Eye (tissue), 1 donor: Measurements from ENCODE around the gene SLC35F6.
"Not testable (repeated sequence)": the region's sequence is repeated elsewhere in the genome, so short reads cannot be mapped to it uniquely, and the experiment has no call there.

ENCODE experiments used
- DNase-seq: peaks from one replicate; pipeline ENCODE4 v3.0.0-alpha.2; 2015

The SLC35F6 gene

DNA sequence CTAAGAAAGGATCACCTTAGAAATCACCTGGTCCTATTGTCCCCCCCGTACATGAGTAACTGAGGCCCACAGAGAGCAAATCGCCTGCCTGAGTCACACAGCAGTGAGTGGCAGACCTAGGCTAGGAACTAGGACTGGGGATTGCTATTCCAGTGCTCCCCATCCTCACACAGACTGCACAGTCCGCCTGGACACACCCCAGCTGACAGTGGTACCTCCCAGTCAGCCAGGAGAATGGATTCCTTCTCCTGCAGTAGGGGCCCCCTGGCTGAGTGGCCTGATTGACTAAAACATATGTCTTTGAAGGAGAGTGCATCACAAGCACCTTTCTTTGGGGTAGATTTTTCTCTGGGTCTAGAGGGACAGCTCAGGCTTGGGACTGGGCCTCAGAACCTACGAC, 32.4 kb upstream of the SLC35F6 start:
- DNase-seq = no peak

DNA sequence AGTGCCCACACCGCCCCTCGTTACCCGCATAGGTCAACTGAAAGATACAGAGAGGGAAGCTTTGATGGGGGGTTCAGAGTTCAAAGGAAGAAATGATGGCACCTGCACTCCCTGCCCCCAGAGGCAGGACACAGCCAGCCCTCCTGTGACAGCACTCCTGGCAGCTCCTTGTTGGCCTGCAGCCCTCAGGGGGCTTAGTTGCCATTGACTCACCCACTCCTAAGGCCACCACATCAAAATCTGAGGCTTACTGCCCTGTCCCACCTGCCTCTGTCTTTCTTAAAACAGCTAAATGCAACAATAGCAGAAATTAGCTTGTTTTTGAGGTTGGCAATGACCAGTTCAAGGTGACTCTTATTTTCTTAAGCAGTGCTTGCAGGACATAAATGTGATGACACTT, 31.6 kb upstream of the SLC35F6 start:
- DNase-seq = no peak

DNA sequence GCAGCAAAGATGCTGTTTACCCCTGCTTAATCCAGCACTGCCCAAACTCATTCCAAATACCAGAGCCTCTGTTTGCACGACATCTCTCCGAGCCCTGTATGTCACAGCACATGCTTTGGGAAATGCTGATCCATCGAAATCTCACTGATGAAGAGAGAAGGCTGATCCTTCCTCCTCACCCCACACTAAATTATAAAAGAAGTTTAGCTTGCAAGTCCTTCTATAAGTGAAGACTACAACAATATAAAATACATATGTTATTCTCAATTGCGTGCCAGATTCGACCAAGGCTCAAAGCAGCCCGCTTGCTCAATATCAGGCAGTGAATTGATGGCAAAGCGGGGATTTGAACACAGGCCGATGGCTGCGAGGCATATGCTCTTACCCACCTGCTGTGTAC, 30.7 kb upstream of the SLC35F6 start:
- no peak for DNase-seq

DNA sequence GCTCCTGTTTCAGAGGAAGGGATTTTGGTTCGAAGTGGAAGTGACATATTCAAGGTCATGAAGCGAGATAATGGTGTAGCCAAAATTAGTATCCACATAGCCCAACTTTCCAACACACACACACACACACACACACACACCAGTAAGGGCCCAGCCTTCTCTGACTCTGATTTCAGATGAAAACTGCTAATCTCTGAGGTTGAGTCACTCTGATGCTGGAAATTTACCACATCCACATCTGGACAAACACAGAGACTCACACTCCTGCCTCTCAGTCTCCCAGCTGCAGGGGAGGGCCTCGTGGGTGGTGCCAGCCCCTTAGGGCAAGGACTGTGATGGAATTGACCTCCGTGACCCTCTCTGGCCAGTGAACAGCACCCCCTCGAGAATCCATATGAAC, 29.0 kb upstream of the SLC35F6 start:
- no peak for DNase-seq

DNA sequence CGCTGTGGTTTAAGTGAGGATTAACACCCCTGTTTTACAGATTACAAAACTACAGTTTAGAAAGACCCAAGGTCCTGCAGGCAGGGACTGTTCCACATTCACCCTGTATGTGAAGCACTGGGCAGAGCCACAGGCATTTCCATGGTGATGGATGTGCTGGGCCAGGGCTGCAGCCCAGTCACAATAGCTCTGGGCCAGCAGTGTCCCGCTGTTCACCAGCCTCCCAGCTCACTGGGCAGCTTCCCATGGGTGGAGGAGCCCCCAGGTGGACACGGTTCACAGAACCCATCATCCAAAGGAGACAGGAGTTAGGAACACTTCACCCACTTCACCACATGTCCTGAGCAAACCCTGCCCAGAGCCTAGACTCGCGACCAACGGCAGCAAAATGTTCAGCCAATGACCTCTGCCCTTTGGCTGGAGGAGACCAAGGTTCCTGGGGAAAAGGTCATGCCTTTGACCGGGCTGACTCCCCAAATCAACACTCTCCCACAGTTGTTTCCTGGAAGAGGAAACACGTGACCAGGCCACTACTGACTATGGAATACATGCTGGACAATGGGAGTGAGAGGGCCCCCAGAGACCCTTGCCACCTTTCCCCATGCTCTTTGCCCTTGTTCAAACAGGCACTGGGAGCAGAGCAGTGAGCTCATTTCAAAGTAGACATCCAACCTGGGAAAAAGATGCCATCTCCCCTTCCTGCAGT, 28.0 kb upstream of the SLC35F6 start:
- no peak for DNase-seq

DNA sequence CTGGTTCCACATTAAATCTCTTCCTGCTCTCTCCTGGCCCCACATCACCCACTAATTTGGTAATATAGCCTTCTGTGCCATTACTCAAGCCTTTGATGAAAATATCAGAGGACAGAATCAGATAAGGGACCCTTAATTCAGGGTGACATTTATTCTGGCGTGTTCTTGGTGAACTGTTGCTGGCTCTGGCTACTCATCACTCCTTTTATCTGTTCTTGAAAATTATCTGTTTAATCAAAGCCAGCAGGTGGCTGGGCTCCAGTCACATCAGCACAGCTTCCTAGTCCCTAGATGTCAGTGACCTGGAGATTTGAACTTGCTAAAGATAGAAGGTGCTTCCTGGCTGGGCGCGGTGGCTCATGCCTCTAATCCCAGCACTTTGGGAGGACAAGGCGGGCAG, 26.9 kb upstream of the SLC35F6 start:
- DNase-seq = no peak

DNA sequence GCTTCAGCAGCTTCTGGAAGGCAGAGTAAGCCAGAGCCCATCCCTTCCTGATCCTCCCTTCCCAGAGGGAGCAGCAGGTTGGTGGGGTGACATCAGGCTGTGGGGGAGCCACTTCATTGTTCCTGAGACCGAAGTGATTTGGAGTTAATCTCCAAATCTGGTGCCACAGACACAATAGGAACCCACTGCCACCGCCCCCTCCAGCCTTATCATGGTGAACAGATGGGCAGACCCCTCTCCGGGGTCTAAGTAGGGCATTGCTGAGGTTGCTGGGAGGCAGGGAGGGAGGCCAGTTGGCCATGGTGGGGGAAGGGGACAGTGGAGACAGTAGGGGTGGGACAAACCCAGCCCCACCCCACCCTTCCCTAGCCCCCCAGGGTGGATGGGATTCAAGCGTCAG, 25.6 kb upstream of the SLC35F6 start:
- DNase-seq = peak; percentile 56

DNA sequence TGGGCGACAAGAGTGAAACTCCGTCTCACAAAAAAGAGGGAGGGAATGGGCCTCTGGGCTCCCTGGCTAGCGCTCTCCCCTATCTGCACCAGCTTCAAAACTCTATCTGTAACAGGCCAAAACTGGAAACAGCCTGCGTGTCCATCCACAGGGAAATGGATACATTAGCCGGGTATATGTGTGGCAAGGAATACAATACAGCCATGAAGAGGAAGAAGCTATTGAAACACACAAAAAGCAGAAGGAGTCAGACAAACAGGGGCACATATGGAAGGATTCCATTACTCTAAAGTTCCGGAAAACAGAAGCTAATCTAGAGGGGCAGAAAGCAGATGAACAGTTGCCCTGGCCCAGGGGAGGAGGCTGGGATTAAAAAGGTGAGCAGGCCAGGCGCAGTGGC, 24.6 kb upstream of the SLC35F6 start:
- DNase-seq = no peak

DNA sequence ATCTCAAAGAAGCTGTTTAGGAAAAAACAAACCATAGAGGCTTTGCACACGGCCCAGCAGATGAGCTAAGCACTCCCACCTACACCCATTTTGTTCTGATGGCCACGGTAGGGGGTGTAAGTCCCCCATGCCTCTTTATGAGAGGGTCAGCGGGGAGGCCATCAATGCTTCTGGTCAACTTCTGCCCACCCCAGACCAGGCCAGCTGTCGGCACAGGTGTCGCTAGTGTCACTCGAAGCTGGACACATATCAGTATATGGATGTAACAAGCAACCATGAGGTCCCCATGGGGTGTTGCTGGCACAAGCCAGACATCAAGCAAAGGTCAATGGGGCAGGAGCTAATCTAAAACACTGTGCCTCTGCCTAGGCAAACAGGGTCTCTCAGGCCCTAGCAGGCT, 23.7 kb upstream of the SLC35F6 start:
- no peak for DNase-seq

DNA sequence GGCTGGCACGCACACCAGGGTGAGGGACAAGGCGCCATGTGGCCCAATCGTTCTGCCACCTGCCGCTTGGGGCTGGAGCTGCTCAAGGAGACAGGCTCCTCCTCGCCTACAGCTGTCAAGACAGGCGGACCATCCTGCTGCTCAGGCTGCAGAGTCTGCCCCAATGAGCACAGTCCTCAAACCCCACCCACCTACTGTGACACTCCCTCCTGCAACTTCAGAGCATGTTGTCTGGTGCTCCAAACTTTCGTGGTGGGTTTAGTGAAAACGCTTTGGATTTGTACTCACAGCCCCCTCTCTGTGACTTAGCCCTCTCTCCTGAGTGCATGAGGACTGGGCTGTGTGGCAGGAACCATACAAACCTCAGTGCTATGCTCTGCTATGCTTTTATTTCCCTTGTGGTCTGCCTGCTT, 23.2 kb upstream of the SLC35F6 start:
- peak; percentile 67 for DNase-seq

DNA sequence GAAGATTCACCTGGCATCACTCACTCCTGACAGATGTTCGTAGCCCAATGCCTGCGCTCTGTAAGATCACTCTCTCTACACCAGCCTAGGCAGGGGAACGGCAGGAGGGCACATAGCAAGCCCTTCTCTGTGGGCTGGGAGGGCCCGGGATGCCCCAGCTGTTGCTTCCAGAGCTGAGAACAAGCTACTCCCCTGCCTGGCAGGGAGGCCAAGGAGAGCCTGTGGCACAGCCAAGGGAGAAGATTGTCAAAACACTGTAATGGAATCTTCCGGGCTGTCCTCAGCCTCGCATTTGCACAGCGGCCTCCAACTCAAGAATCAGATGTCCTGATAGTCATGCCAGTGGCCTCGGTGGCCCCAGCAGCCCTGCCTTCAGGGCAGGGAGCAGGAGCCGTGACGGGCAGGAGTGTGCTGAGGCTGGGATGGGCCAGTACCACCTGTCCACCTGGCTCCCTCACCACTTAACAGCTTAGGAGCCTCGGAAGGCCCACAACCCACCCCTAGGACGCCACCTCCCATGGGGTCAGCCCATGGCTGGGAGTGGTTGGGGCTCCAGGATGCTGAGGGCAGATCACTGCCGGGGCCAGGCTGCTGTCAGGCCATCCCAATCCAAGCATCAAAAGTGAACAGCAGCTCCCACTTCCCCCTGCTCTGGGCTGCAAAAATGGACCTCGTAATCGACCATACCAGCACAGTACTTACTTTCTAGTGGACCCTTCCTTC, 21.9 kb upstream of the SLC35F6 start:
- DNase-seq = no peak

DNA sequence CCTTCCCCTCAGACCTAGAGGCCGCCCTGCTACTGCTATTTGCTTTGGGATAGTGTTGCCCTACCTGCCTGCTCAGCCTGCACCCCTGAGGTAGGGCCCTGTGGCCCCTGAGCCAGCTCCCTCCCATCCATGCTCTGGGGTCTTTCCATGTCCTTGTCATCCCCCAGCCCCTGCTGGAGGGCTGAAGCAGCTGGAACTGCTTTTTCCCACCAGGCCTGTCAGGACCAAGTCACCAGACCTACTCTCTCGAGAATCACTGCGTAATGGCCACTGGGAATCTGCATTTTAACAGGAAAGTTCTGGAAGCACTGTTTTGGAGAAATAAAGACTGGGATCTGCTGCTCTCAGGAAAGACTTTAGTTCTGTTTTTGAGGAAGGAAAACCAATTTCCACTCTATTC, 20.2 kb upstream of the SLC35F6 start:
- DNase-seq = no peak

DNA sequence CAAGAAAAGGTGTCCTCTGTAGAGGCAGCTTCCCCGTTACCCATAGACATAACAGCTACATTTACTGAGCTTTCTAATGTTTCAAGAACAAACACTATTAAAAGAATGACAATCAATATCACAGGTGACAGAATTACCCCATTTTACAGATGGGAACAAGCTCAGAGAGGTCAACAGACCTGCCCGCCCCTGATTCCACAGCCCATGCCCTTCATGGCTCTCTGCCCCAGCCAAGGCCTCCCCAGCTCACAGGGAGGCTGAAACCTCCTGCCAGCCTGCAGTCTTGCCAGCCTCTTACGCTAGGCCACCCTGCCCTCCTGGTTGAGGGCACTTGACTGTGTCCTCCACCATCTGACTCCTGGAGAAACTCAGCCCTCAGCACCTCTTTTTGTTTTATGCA, 19.1 kb upstream of the SLC35F6 start:
- no peak for DNase-seq

DNA sequence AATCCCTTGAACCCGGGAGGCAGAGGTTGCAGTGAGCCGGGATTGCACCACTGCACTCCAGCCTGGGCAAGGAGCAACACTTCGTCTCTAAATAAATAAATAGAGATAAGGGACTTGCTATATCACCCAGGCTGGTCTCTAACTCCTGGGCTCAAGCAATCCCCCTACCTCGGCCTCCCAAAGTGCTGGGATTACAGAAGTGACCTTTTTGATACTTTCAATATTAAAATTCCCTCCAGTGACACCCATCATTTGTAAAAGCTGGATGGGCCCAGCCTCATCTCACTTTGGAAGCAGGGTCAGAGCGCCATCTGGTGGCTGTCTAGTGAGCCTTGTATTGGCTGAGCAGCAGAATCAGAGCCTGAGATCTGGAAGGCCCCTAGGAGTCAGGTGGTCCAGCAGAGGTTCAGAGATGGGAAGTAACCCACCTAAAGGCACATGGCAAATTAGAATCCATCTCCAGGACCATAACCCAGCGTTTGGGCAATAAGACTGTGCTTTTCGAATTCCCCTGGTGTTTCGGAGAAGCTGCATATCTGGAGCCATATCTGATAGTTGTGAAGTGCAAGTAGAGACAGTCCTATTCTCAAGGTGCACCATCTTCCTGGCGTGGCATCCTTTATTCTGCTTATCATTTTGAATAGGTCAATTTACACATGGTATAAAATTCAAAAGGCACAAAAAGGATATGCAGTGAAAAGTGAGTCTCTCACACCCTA, 18.3 kb upstream of the SLC35F6 start:
- peak; percentile 94 for DNase-seq

DNA sequence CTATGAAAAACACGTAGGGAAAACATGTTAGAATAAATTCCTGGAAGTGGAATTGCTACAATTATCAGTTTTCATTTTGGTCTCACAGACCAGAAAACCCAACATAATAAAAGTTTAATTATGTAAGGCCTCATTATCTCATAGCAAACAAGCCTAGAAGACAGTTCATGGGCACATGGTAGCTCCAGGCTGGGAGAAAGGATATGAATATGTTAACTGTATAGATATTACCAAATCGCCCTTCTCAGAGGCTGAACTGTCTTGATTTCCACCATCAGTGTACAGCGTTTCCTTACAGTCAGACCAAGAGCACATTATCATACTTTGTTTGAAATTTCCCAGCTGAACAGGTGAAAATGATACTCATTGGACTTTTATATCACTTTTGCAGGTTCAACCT, 17.1 kb upstream of the SLC35F6 start:
- no peak for DNase-seq

DNA sequence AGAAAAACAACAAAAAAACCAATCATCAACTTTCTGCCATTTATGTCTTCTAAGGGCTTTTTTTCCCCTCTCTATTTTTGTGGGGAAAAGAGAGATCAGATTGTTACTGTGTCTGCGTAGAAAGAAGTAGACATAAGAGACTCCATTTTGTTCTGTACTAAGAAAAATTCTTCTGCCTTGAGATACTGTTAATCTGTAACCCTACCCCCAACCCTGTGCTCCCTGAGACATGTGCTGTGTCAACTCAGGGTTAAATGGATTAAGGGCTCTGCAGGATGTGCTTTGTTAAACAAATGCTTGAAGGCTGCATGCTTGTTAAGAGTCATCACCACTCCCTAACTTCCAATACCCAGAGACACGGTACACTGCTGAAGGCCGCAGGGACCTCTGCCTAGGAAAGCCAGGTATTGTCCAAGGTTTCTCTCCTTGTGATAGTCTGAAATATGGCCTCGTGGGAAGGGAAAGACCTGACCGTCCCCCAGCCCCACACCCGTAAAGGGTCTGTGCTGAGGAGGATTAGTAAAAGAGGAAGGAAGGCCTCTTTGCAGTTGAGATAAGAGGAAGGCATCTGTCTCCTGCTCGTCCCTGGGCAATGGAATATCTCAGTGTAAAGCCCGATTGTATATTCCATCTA, 14.2 kb upstream of the SLC35F6 start:
- DNase-seq = not testable (repeated sequence)

DNA sequence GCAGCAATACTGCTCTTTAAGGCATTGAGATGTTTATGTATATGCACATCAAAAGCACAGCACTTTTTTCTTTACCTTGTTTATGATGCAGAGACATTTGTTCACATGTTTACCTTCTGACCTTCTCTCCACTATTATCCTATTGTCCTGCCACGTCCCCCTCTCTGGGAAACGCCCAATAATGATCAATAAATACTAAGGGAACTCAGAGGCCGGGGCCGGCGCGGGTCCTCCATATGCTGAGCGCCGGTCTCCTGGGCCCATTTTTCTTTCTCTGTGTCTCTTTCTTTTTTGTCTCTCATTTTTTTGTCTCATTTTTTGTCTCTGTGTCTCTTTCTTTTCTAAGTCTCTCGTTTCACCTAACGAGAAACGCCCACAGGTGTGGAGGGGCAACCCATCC, 13.6 kb upstream of the SLC35F6 start:
- not testable (repeated sequence) for DNase-seq

DNA sequence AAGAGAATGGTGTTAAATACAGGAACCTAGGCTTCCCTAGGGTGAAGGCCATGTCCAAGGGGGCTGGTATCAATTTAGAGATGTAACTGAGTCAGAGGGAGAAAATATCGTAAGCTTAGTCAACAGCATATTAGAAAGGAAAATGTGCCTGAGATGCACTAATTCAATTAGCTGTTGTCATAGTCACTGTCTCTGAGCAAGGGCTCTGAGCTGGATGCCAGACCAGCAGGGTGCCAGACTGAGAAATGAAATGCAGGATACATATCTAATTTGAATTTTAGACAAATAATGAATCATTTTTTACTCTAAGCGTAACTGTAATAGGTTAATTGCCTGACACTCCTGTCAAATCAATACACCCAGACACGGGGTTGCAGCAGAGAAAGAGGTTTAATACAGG, 11.4 kb upstream of the SLC35F6 start:
- peak; percentile 65 for DNase-seq

DNA sequence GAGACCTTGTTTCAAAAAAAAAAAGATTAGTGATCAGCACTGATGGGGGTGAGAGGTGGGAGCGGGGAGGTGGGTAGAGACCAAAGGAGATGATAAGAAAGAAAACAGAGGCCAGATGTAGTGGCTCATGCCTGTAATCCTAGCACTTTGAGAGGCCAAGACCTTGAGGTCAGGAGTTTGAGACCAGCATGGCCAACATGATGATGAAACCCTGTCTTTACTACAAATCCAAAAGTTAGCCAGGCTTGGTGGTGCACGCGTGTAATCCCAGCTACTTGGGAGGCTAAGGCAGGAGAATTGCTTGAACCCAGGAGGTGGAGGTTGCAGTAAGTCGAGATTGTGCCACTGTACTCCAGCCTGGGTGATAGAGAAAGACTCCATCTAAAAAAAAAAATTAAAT, 9.5 kb upstream of the SLC35F6 start:
- DNase-seq = no peak

DNA sequence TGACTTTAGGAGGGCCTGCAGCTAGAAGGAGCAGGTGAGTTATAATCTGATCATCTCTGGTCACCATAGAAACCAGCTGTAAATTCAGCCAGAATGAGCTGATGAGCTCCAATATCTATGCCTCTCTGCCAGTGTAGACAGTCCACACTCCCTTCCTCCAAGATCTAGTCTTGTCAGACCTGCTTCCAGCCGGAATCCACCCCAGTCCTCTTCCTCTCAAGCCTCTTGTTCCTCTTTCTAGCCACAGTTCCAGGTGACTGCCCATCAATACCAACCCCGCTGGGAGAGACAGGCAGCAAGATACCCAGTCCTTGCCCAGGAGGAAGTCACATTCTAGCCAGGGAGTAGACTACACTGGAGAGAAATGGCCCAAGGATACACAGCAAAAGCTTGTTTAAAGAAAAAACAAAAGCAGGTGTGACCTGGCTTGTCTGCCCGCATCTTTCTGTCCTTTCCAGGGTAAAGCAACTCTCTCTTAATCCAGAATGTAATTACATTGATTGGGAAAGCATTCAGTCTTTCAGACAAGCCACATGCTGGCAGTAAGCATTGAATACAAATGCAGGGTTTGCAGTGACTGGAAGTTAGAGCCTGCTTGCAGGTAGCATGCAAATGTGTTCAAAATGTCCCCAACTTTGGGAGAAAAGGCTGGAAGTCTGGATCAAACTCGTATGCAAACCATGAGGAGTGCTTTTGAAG, 9.0 kb upstream of the SLC35F6 start:
- DNase-seq = peak; percentile 42

DNA sequence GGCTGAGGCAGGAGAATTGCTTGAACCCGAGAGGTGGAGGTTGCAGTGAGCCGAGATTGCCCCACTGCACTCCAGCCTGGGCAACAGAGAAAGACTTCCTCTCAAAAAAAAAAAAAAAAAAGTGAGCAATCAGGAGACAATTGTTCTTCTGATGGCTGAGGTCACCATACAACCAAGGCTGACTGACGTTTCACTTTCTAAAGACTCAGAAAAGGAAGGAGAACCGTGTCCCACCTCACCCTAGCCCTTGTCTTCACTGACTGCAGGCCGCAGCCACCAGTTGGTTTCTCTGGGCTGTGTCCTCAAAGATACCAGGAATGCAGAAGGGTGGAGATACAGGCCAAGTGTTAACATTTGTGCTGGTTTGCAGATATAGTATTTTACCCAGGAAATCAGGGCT, 7.7 kb upstream of the SLC35F6 start:
- no peak for DNase-seq

DNA sequence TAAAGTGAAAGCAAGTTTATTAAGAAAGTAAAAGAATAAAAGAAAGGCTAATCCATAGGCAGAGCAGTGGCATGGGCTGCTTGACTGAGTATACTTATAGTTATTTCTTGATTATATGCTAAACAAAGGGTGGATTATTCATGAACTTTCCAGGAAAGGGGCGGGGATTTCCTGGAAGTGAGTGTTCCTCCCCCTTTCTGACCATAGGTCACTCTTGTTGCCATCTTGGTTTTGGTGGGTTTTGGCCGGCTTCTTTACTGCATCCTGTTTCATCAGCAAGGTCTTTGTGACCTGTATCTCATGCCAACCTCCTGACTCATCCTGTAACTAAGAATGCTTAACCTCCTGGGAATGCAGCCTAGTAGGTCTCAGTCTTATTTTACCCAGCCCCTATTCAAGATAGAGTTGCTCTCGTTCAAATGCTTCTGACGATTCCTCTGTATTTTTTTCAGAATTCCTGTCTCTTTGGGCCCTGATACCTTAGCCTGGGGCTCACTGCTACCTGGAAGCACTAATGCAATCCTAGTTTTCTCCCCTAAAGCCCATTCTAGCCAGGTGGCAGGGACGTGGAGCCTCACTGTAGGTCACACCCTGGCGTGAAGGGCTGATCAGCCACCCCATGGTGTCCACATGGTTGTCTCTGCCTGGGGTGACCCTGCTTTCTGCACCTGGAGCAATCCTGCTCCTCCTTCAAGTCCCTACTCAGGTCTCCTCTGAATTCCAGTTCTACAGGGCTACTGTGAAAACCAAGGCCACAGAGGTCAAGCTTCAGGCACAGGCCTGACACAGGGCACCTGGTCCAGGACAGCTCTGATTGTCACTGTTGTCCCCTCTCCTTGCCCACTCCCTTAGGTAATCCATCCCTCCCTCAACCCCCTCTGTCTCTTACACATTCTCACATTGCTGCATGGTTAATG, 6.0 kb upstream of the SLC35F6 start:
- no peak for DNase-seq
